ENCODE results near the gene ARHGAP15. TPM values are rescaled to one million over a fixed set of nuclear protein-coding genes. Genes with fewer than 3 reads are reported as not detected.

ARHGAP15 gene
- total RNA-seq, 1 experiment from 2014 or later: not detected

DNA sequence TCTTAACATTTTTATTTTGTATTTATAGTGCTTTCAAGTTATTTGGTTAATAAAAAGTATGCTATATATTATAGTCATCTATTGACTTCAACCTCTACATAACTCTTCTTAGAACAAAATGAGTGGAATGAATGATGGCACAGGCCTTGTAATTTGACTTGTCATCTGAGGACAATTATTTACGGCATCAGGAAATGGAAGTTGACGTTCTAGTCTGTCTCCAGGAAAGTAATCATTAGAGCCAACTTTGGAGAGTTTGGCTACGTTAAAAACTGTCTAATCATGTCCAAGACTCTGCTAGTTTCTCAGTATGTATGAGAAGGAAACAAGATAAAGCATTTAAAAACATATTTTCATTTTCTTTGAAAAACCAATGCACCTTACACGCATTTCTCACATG lies 353.6 kb downstream of the ARHGAP15 start:
- H3K4me3 ChIP-seq (ENCODE audit: insufficient read depth, low read depth, low read length): no peak overlapping the region
- H3K27me3 ChIP-seq (ENCODE audit: control insufficient read depth, insufficient read depth, low read length): peaks cover 6% of the 10 kb centered on the region
- no peaks in the 10 kb centered on the region for H3K36me3 ChIP-seq (replicated peaks; ENCODE audit: control insufficient read depth, insufficient read depth, low read length)
- no peak for DNase-seq

DNA sequence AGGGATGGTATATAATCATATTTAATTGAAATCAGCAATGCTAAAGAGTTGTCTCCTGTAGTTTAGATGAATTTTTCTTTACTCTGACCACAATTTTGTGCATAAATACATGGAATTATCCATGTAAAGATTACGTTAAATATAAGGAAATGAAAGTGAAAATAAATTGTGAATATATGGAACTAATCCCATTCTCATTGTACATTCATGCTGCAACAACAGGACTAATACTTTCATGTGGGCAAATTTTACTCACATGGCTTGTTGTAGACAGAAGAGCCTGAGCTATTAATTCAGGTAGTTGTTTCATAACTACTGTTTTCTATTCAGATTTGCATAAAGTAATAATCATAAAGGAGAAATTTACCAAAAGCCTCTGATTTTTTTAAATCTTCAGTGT lies 357.8 kb downstream of the ARHGAP15 start:
- Histone ChIP-seq H3K4me3 (ENCODE audit: insufficient read depth, low read depth, low read length) (no peak overlapping the region), H3K36me3 (replicated peaks; ENCODE audit: control insufficient read depth, insufficient read depth, low read length) (no peaks in the 10 kb centered on the region), H3K27me3 (ENCODE audit: control insufficient read depth, insufficient read depth, low read length) (peaks cover 1% of the 10 kb centered on the region; the same call in 1 of the 2 replicates)
- DNase-seq: no peak

DNA sequence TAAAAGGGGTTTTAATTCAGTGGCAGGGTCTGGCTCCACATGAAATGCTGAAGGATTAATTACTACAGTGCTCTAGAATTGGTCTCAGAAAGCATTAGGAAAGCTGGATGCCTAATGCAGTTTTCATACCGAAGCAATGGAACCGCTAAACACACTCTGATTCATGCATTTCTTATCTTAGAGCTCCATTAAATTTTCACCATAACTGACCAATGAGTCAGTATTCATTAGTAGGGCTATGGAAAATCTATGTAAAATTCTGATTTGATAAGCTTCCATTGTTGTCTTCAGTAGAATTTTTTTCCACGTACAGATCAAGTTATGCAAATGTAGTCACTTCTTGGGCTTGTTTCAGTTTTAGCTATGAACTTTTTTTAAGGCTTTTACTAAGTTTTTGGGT lies 359.9 kb downstream of the ARHGAP15 start:
- Histone ChIP-seq H3K27me3 (ENCODE audit: control insufficient read depth, insufficient read depth, low read length) (no peaks in the 10 kb centered on the region), H3K4me3 (ENCODE audit: insufficient read depth, low read depth, low read length) (no peak overlapping the region), H3K36me3 (replicated peaks; ENCODE audit: control insufficient read depth, insufficient read depth, low read length) (no peaks in the 10 kb centered on the region)
- DNase-seq: no peak

DNA sequence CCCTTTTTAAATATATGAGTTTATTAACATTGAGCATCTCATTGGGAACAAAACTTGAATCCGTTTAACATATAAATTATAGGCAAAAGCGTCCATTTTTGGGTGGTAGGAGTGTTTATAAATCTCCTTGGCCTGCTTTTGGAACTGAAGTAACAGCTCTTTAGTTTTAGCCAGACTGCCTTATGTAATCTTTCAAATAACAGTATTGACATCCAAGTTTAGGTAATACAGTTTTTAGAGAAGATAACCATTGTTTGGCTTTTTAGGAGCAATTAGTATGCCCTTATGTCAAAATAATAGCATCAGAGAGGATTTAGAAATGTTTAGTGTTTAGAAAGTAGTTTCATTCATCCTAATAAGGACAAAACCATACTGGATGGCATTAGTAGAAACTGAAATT lies 361.9 kb downstream of the ARHGAP15 start:
- no peak for DNase-seq
- no peak overlapping the region for H3K4me3 ChIP-seq (ENCODE audit: insufficient read depth, low read depth, low read length)
- no peaks in the 10 kb centered on the region for H3K27me3 ChIP-seq (ENCODE audit: control insufficient read depth, insufficient read depth, low read length)
- no peaks in the 10 kb centered on the region for H3K36me3 ChIP-seq (replicated peaks; ENCODE audit: control insufficient read depth, insufficient read depth, low read length)

DNA sequence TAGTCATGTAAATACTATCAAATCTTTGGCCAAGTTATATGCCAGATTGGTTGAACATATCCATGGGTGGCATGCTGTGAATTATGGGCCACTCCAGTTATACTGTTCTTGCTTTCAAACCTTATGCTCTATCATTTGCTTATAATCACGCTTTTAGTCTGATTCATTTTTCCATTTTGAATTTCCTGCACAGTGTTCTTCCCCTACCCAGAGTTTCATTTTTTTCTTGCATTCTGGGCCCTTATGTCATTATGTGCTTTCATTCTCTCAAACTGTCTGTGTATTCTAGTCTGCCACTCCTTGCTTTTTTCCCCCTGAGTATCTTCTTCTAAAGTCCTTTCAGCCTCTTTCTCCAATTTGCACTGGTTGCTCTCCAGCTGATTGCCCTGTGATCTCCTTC lies 364.1 kb downstream of the ARHGAP15 start:
- Histone ChIP-seq H3K27me3 (ENCODE audit: control insufficient read depth, insufficient read depth, low read length) (no peaks in the 10 kb centered on the region), H3K4me3 (ENCODE audit: insufficient read depth, low read depth, low read length) (no peak overlapping the region), H3K36me3 (replicated peaks; ENCODE audit: control insufficient read depth, insufficient read depth, low read length) (no peaks in the 10 kb centered on the region)
- no peak for DNase-seq

DNA sequence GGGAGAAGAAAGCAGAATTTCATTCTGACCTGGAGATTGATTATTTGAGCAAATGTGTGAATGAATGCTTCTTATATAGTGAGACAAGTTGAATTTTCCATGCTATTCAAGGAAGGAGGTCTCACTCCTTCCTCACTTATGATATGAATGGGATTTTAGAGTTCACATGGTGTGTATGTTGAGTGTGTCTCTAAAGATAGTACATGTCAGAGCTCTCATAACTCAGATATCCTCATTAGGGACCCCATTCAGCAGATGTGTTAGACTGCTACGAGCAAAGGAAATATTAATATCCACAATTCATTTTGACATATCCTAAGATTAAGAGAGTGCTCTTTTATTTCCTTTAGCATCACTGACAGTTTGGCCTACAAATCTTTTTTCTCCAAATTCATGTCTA lies 368.5 kb downstream of the ARHGAP15 start:
- no peak overlapping the region for H3K4me3 ChIP-seq (ENCODE audit: insufficient read depth, low read depth, low read length)
- no peak for DNase-seq
- H3K36me3 ChIP-seq (replicated peaks; ENCODE audit: control insufficient read depth, insufficient read depth, low read length): no peaks in the 10 kb centered on the region
- no peaks in the 10 kb centered on the region for H3K27me3 ChIP-seq (ENCODE audit: control insufficient read depth, insufficient read depth, low read length)

DNA sequence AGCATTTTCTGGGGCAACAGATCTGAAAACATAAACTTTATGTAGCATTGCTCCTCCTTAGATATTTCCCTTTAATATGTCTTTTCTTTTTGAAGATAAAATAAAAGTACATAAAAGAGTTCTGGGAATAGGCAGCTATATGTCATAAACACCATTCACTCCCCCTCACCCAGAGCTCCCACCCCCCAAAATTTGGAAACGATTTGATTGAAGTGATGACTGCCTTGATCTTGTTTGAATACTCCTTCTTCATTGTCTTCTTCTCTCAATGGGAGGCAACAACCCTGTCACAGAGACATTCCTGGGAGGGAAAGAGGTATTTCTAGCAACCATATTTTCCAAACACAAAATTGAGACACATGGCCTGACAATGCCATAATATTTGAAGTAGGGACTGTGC lies 369.3 kb downstream of the ARHGAP15 start:
- DNase-seq: no peak
- Histone ChIP-seq H3K36me3 (replicated peaks; ENCODE audit: control insufficient read depth, insufficient read depth, low read length) (no peaks in the 10 kb centered on the region), H3K4me3 (ENCODE audit: insufficient read depth, low read depth, low read length) (no peak overlapping the region), H3K27me3 (ENCODE audit: control insufficient read depth, insufficient read depth, low read length) (no peaks in the 10 kb centered on the region)

DNA sequence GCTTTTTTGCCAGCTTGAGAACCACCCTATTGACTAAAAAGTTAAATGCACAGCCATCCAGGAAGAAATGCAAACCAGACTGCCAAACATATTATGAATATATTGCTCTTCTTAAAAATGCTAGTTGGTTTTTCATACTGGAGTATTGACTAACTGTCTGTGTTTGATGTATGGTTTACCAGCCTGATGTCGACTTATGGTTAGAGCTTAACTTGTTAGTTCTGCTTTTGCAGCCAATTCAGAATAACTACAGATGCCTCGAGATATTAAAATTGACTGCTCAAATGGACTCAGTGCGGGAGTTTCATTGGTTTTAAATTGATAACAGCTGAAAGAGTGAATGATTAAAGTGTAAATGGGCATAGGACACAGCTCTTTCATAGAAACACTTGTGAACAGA lies 369.8 kb downstream of the ARHGAP15 start:
- no peaks in the 10 kb centered on the region for H3K27me3 ChIP-seq (ENCODE audit: control insufficient read depth, insufficient read depth, low read length)
- H3K4me3 ChIP-seq (ENCODE audit: insufficient read depth, low read depth, low read length): no peak overlapping the region
- H3K36me3 ChIP-seq (replicated peaks; ENCODE audit: control insufficient read depth, insufficient read depth, low read length): no peaks in the 10 kb centered on the region
- DNase-seq: no peak

DNA sequence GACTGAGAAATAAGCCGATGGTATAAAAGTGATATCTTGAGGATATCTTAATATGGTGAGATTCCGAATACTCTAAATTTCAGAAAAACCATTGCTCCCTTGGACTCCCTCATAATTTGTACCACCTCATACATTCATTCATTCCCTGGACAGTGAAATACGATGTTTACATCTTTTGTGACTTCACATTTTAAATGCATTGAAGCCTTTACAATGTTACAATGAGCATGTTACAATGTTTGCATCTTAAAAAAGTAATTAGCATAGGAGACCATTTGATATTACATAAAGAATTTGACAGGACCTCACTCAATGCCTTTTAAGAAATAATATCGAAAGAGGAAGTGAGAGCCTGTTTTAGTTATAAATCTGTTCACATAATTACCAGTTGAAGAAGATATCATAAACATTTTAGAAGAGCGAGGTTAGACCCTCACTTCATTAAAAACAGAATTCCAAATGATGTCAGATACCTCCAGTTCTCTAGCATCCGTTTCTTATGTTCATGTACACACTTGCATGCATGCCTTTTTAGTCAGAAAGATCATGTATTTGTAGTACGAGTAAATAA lies 372.0 kb downstream of the ARHGAP15 start:
- Histone ChIP-seq H3K4me3 (ENCODE audit: insufficient read depth, low read depth, low read length) (no peak overlapping the region), H3K36me3 (replicated peaks; ENCODE audit: control insufficient read depth, insufficient read depth, low read length) (no peaks in the 10 kb centered on the region), H3K27me3 (ENCODE audit: control insufficient read depth, insufficient read depth, low read length) (no peaks in the 10 kb centered on the region)
- DNase-seq: no peak

DNA sequence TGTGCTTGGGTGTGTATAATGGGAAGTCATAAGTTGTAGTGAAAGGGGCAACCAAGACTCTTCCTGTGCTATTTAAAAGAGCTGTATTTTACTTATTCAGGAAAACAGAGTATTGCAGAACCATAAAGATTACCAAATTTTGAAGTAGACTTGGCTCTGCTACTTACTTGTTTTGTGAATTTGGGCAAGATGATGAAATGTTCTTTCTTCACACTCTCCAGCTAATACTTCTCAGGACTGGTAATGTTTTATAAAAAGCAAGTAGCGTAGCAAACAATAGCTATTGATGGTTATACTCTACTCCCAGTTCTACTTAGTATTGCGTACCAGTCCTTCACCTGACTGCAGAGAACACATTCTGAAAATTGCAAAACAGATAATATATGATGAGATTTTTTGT lies 374.1 kb downstream of the ARHGAP15 start:
- DNase-seq: no peak
- H3K27me3 ChIP-seq (ENCODE audit: control insufficient read depth, insufficient read depth, low read length): no peaks in the 10 kb centered on the region
- H3K4me3 ChIP-seq (ENCODE audit: insufficient read depth, low read depth, low read length): no peak overlapping the region
- no peaks in the 10 kb centered on the region for H3K36me3 ChIP-seq (replicated peaks; ENCODE audit: control insufficient read depth, insufficient read depth, low read length)

DNA sequence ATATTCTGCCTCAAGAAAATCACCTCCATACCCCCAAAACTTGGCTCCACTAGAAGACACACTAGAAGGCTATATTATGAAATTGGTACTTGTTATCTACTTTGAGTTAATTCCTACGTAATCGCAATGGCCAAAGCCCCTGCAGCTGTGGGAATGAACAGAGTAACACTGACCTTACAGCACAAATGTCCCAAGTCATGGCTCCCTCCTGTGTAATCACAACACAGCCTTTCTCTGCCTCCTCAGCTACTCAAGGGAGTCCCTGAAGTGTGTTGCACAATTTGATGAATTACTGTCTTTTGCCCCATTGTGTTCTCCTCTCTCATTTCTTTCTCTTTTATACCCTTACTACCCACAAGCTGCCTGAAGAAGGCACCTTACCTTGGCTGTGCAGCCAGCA lies 375.2 kb downstream of the ARHGAP15 start:
- Histone ChIP-seq H3K4me3 (ENCODE audit: insufficient read depth, low read depth, low read length) (no peak overlapping the region), H3K36me3 (replicated peaks; ENCODE audit: control insufficient read depth, insufficient read depth, low read length) (no peaks in the 10 kb centered on the region), H3K27me3 (ENCODE audit: control insufficient read depth, insufficient read depth, low read length) (no peaks in the 10 kb centered on the region)
- no peak for DNase-seq

DNA sequence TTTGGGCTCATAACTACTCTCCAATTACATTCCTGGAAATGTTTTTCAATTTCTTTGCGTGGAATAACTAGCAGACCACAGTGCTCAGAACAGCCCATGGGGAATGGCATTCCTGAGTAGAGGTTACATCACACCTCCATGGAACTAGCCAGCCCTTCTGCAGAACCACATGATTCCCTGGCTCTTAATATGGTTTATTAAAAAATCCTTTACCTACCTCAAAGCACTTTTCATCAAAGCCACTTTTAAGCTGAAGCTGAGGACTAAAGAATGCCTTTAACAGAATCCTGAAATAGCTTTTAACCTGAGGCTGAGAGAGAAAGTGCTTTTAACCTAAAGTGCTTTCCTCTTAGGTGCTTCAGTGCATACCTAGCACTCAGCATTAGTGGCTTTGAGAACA lies 376.3 kb downstream of the ARHGAP15 start:
- DNase-seq: no peak
- H3K36me3 ChIP-seq (replicated peaks; ENCODE audit: control insufficient read depth, insufficient read depth, low read length): no peaks in the 10 kb centered on the region
- no peak overlapping the region for H3K4me3 ChIP-seq (ENCODE audit: insufficient read depth, low read depth, low read length)
- no peaks in the 10 kb centered on the region for H3K27me3 ChIP-seq (ENCODE audit: control insufficient read depth, insufficient read depth, low read length)

DNA sequence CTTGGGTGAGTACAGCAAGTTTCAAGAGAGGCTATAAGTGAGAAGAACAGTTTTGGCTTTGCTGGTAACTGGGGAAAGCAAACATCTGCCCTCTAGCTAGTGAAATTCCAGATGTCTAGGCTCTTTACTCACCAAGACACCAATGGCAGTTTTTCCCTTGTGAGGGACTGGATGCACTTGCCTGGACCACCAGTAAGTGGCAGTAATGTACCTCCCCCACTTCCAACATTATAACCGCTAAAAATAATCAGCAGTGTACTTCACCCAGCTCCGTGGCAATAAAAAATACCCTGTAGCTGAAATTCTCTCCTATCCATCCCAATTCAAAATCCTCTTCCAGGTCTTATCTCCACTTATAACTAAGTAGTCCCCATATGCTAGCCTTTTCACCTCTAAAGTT lies 383.9 kb downstream of the ARHGAP15 start:
- DNase-seq: peak; percentile 32

DNA sequence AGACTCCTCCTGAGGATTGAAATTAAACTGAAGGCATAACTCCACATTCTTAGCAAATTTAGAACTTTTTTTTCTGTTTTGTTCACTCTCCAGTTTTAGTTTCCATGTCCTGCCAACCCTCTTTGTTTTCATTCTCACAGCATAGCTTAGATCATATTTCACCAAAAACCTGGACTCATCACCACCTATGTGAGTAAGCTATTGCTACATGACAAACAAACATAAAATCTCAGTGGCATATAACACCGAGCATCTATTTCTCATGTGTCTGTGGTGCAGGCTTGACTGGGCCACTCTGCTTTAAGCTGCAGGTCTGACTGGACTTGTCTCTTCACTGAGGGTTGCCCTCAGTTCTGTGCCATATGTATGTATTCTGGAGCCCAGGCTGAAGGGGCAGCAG lies 385.2 kb downstream of the ARHGAP15 start:
- Histone ChIP-seq H3K27me3 (ENCODE audit: control insufficient read depth, insufficient read depth, low read length) (no peaks in the 10 kb centered on the region), H3K4me3 (ENCODE audit: insufficient read depth, low read depth, low read length) (no peak overlapping the region), H3K36me3 (replicated peaks; ENCODE audit: control insufficient read depth, insufficient read depth, low read length) (no peaks in the 10 kb centered on the region)
- DNase-seq: no peak

More for the DNA sequence above, 383.9 kb downstream of the ARHGAP15 start:
- no peaks in the 10 kb centered on the region for H3K36me3 ChIP-seq (replicated peaks; ENCODE audit: control insufficient read depth, insufficient read depth, low read length)
- H3K27me3 ChIP-seq (ENCODE audit: control insufficient read depth, insufficient read depth, low read length): no peaks in the 10 kb centered on the region
- no peak overlapping the region for H3K4me3 ChIP-seq (ENCODE audit: insufficient read depth, low read depth, low read length)

DNA sequence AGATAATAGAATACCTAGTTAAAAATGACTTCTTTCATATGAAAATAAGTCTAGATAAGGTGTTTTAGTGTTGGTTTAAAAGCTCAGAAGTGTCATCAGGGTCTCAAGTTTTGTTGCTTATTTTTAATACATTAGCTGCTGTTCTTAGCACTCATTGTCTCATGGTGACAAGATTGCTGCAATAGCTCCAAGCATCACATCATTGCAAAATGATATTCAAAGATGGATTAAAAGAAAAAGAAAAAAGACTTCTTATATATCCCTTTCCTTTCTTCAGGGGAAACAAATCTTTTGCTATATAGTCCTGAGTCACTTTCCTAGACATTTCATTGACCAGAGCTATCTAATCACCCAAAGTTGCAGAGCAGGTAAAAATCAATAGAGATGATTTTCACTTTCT lies 386.1 kb downstream of the ARHGAP15 start:
- DNase-seq: no peak
- Histone ChIP-seq H3K36me3 (replicated peaks; ENCODE audit: control insufficient read depth, insufficient read depth, low read length) (no peaks in the 10 kb centered on the region), H3K4me3 (ENCODE audit: insufficient read depth, low read depth, low read length) (no peak overlapping the region), H3K27me3 (ENCODE audit: control insufficient read depth, insufficient read depth, low read length) (no peaks in the 10 kb centered on the region)

DNA sequence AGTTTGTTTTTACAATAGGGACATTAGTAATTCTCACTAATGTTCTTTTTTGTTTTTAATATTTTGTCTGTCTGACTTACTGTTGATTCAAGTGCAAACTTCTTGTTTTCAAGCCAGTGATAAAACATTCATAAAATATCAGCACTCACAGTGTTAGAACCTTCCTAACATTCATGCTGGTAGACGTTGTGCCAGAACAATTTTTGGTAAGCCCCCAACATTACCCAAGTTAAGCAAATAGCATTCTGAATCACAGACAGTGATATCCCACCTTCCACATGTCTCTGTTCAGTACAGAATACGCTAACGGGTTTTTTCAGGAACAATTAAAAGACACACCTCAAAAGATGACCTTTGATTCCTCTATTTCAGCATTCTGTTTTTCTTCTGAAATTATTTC lies 390.3 kb downstream of the ARHGAP15 start:
- Histone ChIP-seq H3K36me3 (replicated peaks; ENCODE audit: control insufficient read depth, insufficient read depth, low read length) (no peaks in the 10 kb centered on the region), H3K4me3 (ENCODE audit: insufficient read depth, low read depth, low read length) (no peak overlapping the region), H3K27me3 (ENCODE audit: control insufficient read depth, insufficient read depth, low read length) (no peaks in the 10 kb centered on the region)
- DNase-seq: no peak

Measured in H7 (cell line).